Activated T-cell treated with anti-CD3 and anti-CD28 coated beads for 48 hours (primary cell): Measurements from ENCODE around the gene BAG3.

Source experiments
- DNase-seq: peaks from one replicate; pipeline ENCODE4 v3.0.0-alpha.2; 2020; ENCODE audit warnings: low read depth

The BAG3 gene

GRCh38 chr10:119667562-119668328, 16.6 kb downstream of the BAG3 start:
- DNase-seq, result no peak

- no peak for DNase-seq
These were observed 17.3 kb downstream of the BAG3 start for GRCh38 chr10:119668461-119668860.

GRCh38 chr10:119669331-119669730, 18.2 kb downstream of the BAG3 start:
- DNase-seq, result no peak

- DNase-seq, result no peak
These were observed 18.9 kb downstream of the BAG3 start for GRCh38 chr10:119669975-119670640.

GRCh38 chr10:119670717-119671116, 19.5 kb downstream of the BAG3 start:
- no peak for DNase-seq

- DNase-seq, result no peak
These were observed 20.2 kb downstream of the BAG3 start for GRCh38 chr10:119671381-119671780.

- DNase-seq, result no peak
These were observed 21.1 kb downstream of the BAG3 start for GRCh38 chr10:119672291-119672690.

GRCh38 chr10:119673271-119673670, 22.1 kb downstream of the BAG3 start:
- no peak for DNase-seq

GRCh38 chr10:119675483-119676170, 24.4 kb downstream of the BAG3 start:
- DNase-seq, result no peak

GRCh38 chr10:119677126-119677525, 25.9 kb downstream of the BAG3 start:
- no peak for DNase-seq

- no peak for DNase-seq
These were observed 26.9 kb downstream of the BAG3 start for GRCh38 chr10:119677904-119678755.

- DNase-seq, result no peak
These were observed 28.3 kb downstream of the BAG3 start for GRCh38 chr10:119679480-119679829.

- DNase-seq, result no peak
These were observed 28.9 kb downstream of the BAG3 start for GRCh38 chr10:119680050-119680449.

GRCh38 chr10:119680650-119681081, 29.5 kb downstream of the BAG3 start:
- no peak for DNase-seq

GRCh38 chr10:119686465-119687191, 35.4 kb downstream of the BAG3 start:
- DNase-seq, result peak; percentile 83

- DNase-seq, result no peak
These were observed 36.2 kb downstream of the BAG3 start for GRCh38 chr10:119687192-119688032.

- DNase-seq, result no peak
These were observed 36.9 kb downstream of the BAG3 start for GRCh38 chr10:119688033-119688508.

GRCh38 chr10:119689016-119689580, 37.9 kb downstream of the BAG3 start:
- DNase-seq, result no peak

GRCh38 chr10:119691726-119692125, 40.5 kb downstream of the BAG3 start:
- DNase-seq, result no peak
